Trophoblast cell (in vitro differentiated cells and primary cell): Measurements from ENCODE around the gene RIC8B.

Source experiments
- DNase-seq, 2 donors: peaks; one replicate each; pipeline ENCODE4 v3.0.0-alpha.2; 2016
- H2AFZ ChIP-seq: 2 replicates; pipeline ENCODE4 v1.6.1; 2013; ENCODE audit warnings: low read length, moderate library complexity, mild to moderate bottlenecking; ENCODE audit not compliant: insufficient read depth, poor library complexity
- H2AK5ac ChIP-seq: 2 replicates; pipeline ENCODE4 v1.6.1; 2013; ENCODE audit warnings: mild to moderate bottlenecking, low read length
- H2BK120ac ChIP-seq: 2 replicates; pipeline ENCODE4 v1.6.1; 2013; ENCODE audit warnings: low read length, mild to moderate bottlenecking, moderate library complexity; ENCODE audit not compliant: insufficient read depth, poor library complexity
- H2BK12ac ChIP-seq: 2 replicates; pipeline ENCODE4 v1.6.1; 2013; ENCODE audit warnings: mild to moderate bottlenecking, low read length, moderate library complexity
- H2BK5ac ChIP-seq: 2 replicates; pipeline ENCODE4 v1.6.1; 2013; ENCODE audit warnings: low read length, low read depth, moderate library complexity, mild to moderate bottlenecking; ENCODE audit not compliant: poor library complexity
- H3K14ac ChIP-seq: 2 replicates; pipeline ENCODE4 v1.6.1; 2013; ENCODE audit warnings: mild to moderate bottlenecking, low read length
- H3K18ac ChIP-seq: 2 replicates; pipeline ENCODE4 v1.6.1; 2013; ENCODE audit warnings: mild to moderate bottlenecking, low read length
- H3K23ac ChIP-seq: 2 replicates; pipeline ENCODE4 v1.6.1; 2013; ENCODE audit warnings: low read length
- H3K27ac ChIP-seq: 2 replicates; pipeline ENCODE4 v1.5.1; 2013; ENCODE audit warnings: low read depth, mild to moderate bottlenecking, inconsistent platforms, low read length, moderate library complexity
- H3K27me3 ChIP-seq: 2 replicates; pipeline ENCODE4 v1.6.1; 2013; ENCODE audit warnings: inconsistent platforms, mild to moderate bottlenecking, low read length, moderate library complexity; ENCODE audit not compliant: insufficient read depth
- H3K36me3 ChIP-seq, 2 experiments: 1 replicate in 1 of 2; 2 replicates in 1 of 2; pipeline ENCODE4 v1.6.1; 2013; ENCODE audit warnings: low read length in 2 of 2, mild to moderate bottlenecking in 2 of 2, moderate library complexity in 1 of 2; ENCODE audit not compliant: insufficient read depth in 2 of 2, control insufficient read depth in 1 of 2
- H3K4ac ChIP-seq: 2 replicates; pipeline ENCODE4 v1.6.1; 2013; ENCODE audit warnings: low read depth, mild to moderate bottlenecking, low read length, moderate library complexity
- H3K4me1 ChIP-seq, 2 experiments: 1 replicate in 1 of 2; 2 replicates in 1 of 2; pipeline ENCODE4 v1.6.1; 2013; ENCODE audit warnings: low read length in 2 of 2, mild to moderate bottlenecking in 2 of 2, moderate library complexity in 1 of 2; ENCODE audit not compliant: insufficient read depth in 2 of 2, control insufficient read depth in 1 of 2
- H3K4me2 ChIP-seq: 2 replicates; pipeline ENCODE4 v1.6.1; 2013; ENCODE audit warnings: inconsistent platforms, mild to moderate bottlenecking, low read length, moderate library complexity
- H3K4me3 ChIP-seq: 2 replicates; pipeline ENCODE4 v1.5.1; 2013; ENCODE audit warnings: mild to moderate bottlenecking, low read depth, low read length, inconsistent platforms
- H3K79me1 ChIP-seq: one replicate; pipeline ENCODE4 v1.6.1; 2013; ENCODE audit warnings: low read length
- H3K79me2 ChIP-seq: 2 replicates; pipeline ENCODE4 v1.6.1; 2013; ENCODE audit warnings: low read length, mild to moderate bottlenecking; ENCODE audit not compliant: control insufficient read depth, insufficient read depth, poor library complexity
- H3K9ac ChIP-seq: 2 replicates; pipeline ENCODE4 v1.6.1; 2013; ENCODE audit warnings: mild to moderate bottlenecking, low read length
- H3K9me3 ChIP-seq: 2 replicates; pipeline ENCODE4 v1.6.1; 2013; ENCODE audit warnings: low read depth, mild to moderate bottlenecking, control low read depth, inconsistent platforms, low read length; ENCODE audit not compliant: insufficient read depth
- H4K12ac ChIP-seq: 2 replicates; pipeline ENCODE4 v1.6.1; 2013; ENCODE audit warnings: low read depth, mild to moderate bottlenecking, low read length, moderate library complexity
- H4K8ac ChIP-seq: 2 replicates; pipeline ENCODE4 v1.6.1; 2013; ENCODE audit warnings: low read depth, mild to moderate bottlenecking, low read length, moderate library complexity
- H4K91ac ChIP-seq: one replicate; pipeline ENCODE4 v1.6.1; 2013; ENCODE audit warnings: low read depth, mild to moderate bottlenecking, low read length, moderate library complexity
- WGBS: extraction: QIAGEN DNeasy Blood & Tissue Kit; methylation state at CpG from one replicate; pipeline ENCODE4 v1.1.7; 2013; ENCODE audit warnings: missing lambda C conversion rate; ENCODE audit not compliant: insufficient read length, insufficient coverage; ENCODE audit errors: extremely low coverage; 5-methylcytosine and 5-hydroxymethylcytosine counted together

RIC8B gene

GRCh38 chr12:106889326-106889725, 114.8 kb downstream of the RIC8B start:
- Histone ChIP-seq H2BK12ac (no peak overlapping the region), H3K4me3 (no peak overlapping the region), H3K36me3 (peaks cover 2 to 6% of the 10 kb centered on the region in 2 experiments), H3K18ac (no peak overlapping the region), H3K4ac (no peak overlapping the region), H3K9me3 (no peaks in the 10 kb centered on the region), H3K23ac (no peak overlapping the region), H2BK5ac (no peak overlapping the region), H3K9ac (no peak overlapping the region), H3K79me2 (no peaks in the 10 kb centered on the region), H3K4me2 (no peak overlapping the region), H4K8ac (no peak overlapping the region), H3K27me3 (no peaks in the 10 kb centered on the region), H3K4me1 (no peaks in the 10 kb centered on the region), H2AFZ (no peak overlapping the region), H3K14ac (no peak overlapping the region), H4K12ac (no peak overlapping the region), H3K79me1 (no peaks in the 10 kb centered on the region), H4K91ac (no peak overlapping the region), H3K27ac (no peak overlapping the region), H2BK120ac (no peak overlapping the region), H2AK5ac (no peak overlapping the region)
- WGBS = no CpG with 5 or more reads among the region's 6 CpGs
- DNase-seq = no peak

- no peaks in the 10 kb centered on the region for H3K79me2 ChIP-seq
- no peak overlapping the region for H4K8ac ChIP-seq
- H3K4me2 ChIP-seq = no peak overlapping the region
- H2BK120ac ChIP-seq = no peak overlapping the region
- no peak overlapping the region for H2BK12ac ChIP-seq
- no peak overlapping the region for H3K23ac ChIP-seq
- H3K4ac ChIP-seq = no peak overlapping the region
- no peak overlapping the region for H2AFZ ChIP-seq
- no peak overlapping the region for H2BK5ac ChIP-seq
- WGBS = no CpG with 5 or more reads among the region's 4 CpGs
- no peaks in the 10 kb centered on the region for H3K4me1 ChIP-seq
- no peak overlapping the region for H2AK5ac ChIP-seq
- no peak overlapping the region for H3K4me3 ChIP-seq
- no peaks in the 10 kb centered on the region for H3K9me3 ChIP-seq
- no peak overlapping the region for H3K9ac ChIP-seq
- no peak overlapping the region for H3K18ac ChIP-seq
- H3K14ac ChIP-seq = no peak overlapping the region
- DNase-seq = no peak
- H4K91ac ChIP-seq = no peak overlapping the region
- H3K27me3 ChIP-seq = no peaks in the 10 kb centered on the region
- H3K79me1 ChIP-seq = no peaks in the 10 kb centered on the region
- H4K12ac ChIP-seq = no peak overlapping the region
- H3K27ac ChIP-seq = no peak overlapping the region
- H3K36me3 ChIP-seq = peaks cover 2 to 6% of the 10 kb centered on the region in 2 experiments
Measured at GRCh38 chr12:106889950-106890626, 115.6 kb downstream of the RIC8B start.

- no peak overlapping the region for H4K12ac ChIP-seq
- WGBS = no CpG with 5 or more reads among the region's 1 CpG
- no peaks in the 10 kb centered on the region for H3K79me1 ChIP-seq
- no peak overlapping the region for H4K91ac ChIP-seq
- H3K4me2 ChIP-seq = no peak overlapping the region
- H3K79me2 ChIP-seq = no peaks in the 10 kb centered on the region
- no peaks in the 10 kb centered on the region for H3K27me3 ChIP-seq
- no peak overlapping the region for H2BK5ac ChIP-seq
- no peak overlapping the region for H3K4me3 ChIP-seq
- H2AK5ac ChIP-seq = no peak overlapping the region
- H2AFZ ChIP-seq = no peak overlapping the region
- no peak overlapping the region for H3K14ac ChIP-seq
- no peaks in the 10 kb centered on the region for H3K4me1 ChIP-seq
- H3K36me3 ChIP-seq = no peaks in the 10 kb centered on the region
- no peak overlapping the region for H3K18ac ChIP-seq
- H3K9ac ChIP-seq = no peak overlapping the region
- H2BK120ac ChIP-seq = no peak overlapping the region
- no peak overlapping the region for H3K4ac ChIP-seq
- no peak overlapping the region for H2BK12ac ChIP-seq
- peak in 1 of 2 donors; percentile 28 for DNase-seq
- no peak overlapping the region for H3K23ac ChIP-seq
- no peak overlapping the region for H3K27ac ChIP-seq
- no peak overlapping the region for H4K8ac ChIP-seq
- H3K9me3 ChIP-seq = no peaks in the 10 kb centered on the region
Measured at GRCh38 chr12:106892075-106892474, 117.6 kb downstream of the RIC8B start.

GRCh38 chr12:106893451-106893850, 119.0 kb downstream of the RIC8B start:
- no peaks in the 10 kb centered on the region for H3K79me2 ChIP-seq
- WGBS = no CpG with 5 or more reads among the region's 8 CpGs
- H2AFZ ChIP-seq = no peak overlapping the region
- H3K27me3 ChIP-seq = no peaks in the 10 kb centered on the region
- H3K4ac ChIP-seq = no peak overlapping the region
- DNase-seq = peak; percentile 77 to 90
- no peaks in the 10 kb centered on the region for H3K4me1 ChIP-seq
- H2BK120ac ChIP-seq = no peak overlapping the region
- H3K79me1 ChIP-seq = no peaks in the 10 kb centered on the region
- H2BK5ac ChIP-seq = no peak overlapping the region
- H2BK12ac ChIP-seq = no peak overlapping the region
- H4K91ac ChIP-seq = no peak overlapping the region
- H3K36me3 ChIP-seq = no peaks in the 10 kb centered on the region
- H3K4me2 ChIP-seq = no peak overlapping the region
- no peak overlapping the region for H3K14ac ChIP-seq
- no peaks in the 10 kb centered on the region for H3K9me3 ChIP-seq
- H3K4me3 ChIP-seq = no peak overlapping the region
- H3K23ac ChIP-seq = no peak overlapping the region
- no peak overlapping the region for H2AK5ac ChIP-seq
- H3K18ac ChIP-seq = no peak overlapping the region
- no peak overlapping the region for H3K27ac ChIP-seq
- no peak overlapping the region for H3K9ac ChIP-seq
- no peak overlapping the region for H4K12ac ChIP-seq
- H4K8ac ChIP-seq = no peak overlapping the region
